ENCODE data around the gene XAF1.

- TF ChIP-seq SREBF2 (IDR thresholded peaks at IDR 0.05), result no peak
- no peak for TF ChIP-seq HDAC2 (IDR thresholded peaks at IDR 0.05)
- TF ChIP-seq CTCF (IDR thresholded peaks at IDR 0.05), result no peak
- TF ChIP-seq EP300 (IDR thresholded peaks at IDR 0.05), result no peak
- no peak for TF ChIP-seq RAD21 (conservative IDR thresholded peaks at IDR 0.05 in 1 of 2, IDR thresholded peaks at IDR 0.05 in 1 of 2)
- no peak for TF ChIP-seq PHF8 (IDR thresholded peaks at IDR 0.05; ENCODE audit: borderline replicate concordance, low read depth)
- no peak for TF ChIP-seq REST (IDR thresholded peaks at IDR 0.05)
- TF ChIP-seq, protein P1, sequence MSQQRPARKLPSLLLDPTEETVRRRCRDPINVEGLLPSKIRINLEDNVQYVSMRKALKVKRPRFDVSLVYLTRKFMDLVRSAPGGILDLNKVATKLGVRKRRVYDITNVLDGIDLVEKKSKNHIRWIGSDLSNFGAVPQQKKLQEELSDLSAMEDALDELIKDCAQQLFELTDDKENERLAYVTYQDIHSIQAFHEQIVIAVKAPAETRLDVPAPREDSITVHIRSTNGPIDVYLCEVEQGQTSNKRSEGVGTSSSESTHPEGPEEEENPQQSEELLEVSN (IDR thresholded peaks at IDR 0.05; ENCODE audit: borderline replicate concordance, low read depth), result no peak
- no peak for TF ChIP-seq POLR2A (IDR thresholded peaks at IDR 0.05; ENCODE audit: low read length)
- TF ChIP-seq JUN (IDR thresholded peaks at IDR 0.05), result no peak
- no peak for TF ChIP-seq ESRRA (IDR thresholded peaks at IDR 0.05; ENCODE audit: borderline replicate concordance, low read length)
- TF ChIP-seq MAFK (IDR thresholded peaks at IDR 0.05; ENCODE audit: partially characterized antibody), result no peak
- no peak for TF ChIP-seq MYC (IDR thresholded peaks at IDR 0.05; ENCODE audit: borderline replicate concordance, low read length)
- no peak for TF ChIP-seq ATOH8 (CRISPR knock-in tag; IDR thresholded peaks at IDR 0.05; ENCODE audit: low read depth)
Observed at GRCh38 chr17:6779411-6779810, 23.6 kb downstream of the XAF1 start.

Measured in A549 (cell line).